ENCODE data around the gene CCDC81. TPM values are rescaled to one million over a fixed set of nuclear protein-coding genes. Genes with fewer than 3 reads are reported as not detected.

The CCDC81 gene
- total RNA-seq, 4 donors from 2014 or later = 0.51 to 1.1 TPM; not detected in 2

DNA sequence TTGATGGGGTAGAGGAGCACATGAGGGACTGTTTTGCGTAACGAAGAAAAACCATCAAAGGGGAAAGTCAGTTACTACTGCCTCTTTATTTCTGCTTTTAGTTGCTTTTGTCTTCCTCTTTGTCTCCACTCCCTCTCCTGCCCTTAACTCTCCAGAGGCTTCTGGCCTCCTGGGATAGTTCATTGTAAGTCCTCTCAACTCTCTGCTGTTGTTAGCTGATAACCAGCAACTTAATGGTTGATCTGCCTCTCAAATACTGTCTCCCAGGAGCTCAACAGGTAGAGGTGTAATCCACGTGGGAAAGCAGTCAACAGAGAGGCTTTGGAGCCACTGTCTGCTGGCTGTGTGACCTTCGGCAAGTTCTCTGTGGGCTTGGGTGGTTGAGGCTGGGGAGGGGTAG, 47.3 kb downstream of the CCDC81 start:
- TF ChIP-seq CTCF (IDR thresholded peaks at IDR 0.05; ENCODE audit: low read depth) = no peak

DNA sequence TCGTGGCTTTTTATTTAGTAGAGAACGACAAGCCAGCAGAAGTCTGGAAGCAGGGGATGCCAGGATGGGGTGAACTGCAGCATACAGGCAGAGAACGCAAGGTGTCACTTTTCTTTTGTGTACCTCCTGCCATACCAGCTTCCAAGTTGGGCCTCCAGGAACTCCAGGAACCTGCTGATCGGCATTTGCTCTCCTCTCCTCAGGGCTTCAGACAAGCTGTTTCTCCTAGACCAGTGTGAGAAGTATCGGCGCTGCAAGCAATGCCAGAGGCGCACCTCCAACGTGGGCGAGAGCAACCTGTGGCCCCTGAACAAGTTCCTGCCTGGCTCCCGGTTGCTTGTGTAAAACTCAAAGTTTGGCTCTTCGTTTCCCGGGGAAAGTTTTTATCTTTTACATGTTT, 47.7 kb downstream of the CCDC81 start:
- TF ChIP-seq CTCF (IDR thresholded peaks at IDR 0.05; ENCODE audit: low read depth) = no peak

- TF ChIP-seq CTCF (IDR thresholded peaks at IDR 0.05; ENCODE audit: low read depth) = no peak
Measured at GRCh38 chr11:86427441-86427840, 52.8 kb downstream of the CCDC81 start.

GRCh38 chr11:86431258-86431657, 56.6 kb downstream of the CCDC81 start:
- TF ChIP-seq CTCF (IDR thresholded peaks at IDR 0.05; ENCODE audit: low read depth) = no peak

DNA sequence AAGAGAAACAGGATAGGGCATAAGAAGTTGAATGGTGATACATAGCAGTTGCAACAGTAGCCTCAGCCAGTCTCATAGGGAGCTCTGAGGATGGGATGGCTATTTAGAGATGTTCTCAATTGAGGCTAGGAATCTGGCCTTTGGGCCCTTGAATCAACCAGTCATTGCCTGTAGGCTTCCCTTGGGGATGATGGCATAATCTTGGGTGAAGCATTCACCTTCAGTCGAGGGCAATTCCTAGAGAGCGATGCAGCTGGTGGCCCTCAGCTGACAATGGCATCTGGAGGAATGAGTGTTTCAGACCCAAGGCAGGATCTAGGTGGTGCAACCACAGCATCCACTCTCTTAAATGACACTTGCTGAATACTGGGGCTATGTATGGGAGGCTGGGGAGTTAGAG, 61.0 kb downstream of the CCDC81 start:
- TF ChIP-seq CTCF (IDR thresholded peaks at IDR 0.05; ENCODE audit: low read depth) = no peak

- TF ChIP-seq CTCF (IDR thresholded peaks at IDR 0.05; ENCODE audit: low read depth) = no peak
Measured at GRCh38 chr11:86438685-86439084, 64.0 kb downstream of the CCDC81 start.

DNA sequence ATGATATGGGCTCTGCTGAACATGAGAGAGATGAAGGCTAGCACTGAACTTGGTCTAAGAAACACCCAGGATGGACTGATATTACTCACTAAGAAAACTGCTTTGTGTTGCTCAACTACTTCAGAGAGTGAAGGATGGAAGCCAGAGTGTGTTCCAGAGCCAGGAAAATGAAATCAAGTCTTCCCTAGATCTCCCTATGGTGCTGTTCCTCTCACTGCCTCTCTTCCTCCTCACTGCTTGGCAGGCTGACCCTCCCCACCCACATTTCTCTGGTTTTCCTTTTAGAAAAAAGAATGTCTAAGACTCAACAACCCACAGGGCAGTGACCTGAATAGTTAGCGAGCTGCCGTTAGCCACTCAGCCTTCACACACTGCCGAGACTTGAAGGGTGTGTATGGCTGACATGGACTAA, 65.6 kb downstream of the CCDC81 start:
- TF ChIP-seq CTCF (IDR thresholded peaks at IDR 0.05; ENCODE audit: low read depth) = no peak
